ENCODE data around the gene NOD2. TPM values are rescaled to one million over a fixed set of nuclear protein-coding genes. Genes with fewer than 3 reads are reported as not detected.

Gene NOD2
- total RNA-seq, 1 experiment from 2014 or later, result 0.17 TPM

DNA sequence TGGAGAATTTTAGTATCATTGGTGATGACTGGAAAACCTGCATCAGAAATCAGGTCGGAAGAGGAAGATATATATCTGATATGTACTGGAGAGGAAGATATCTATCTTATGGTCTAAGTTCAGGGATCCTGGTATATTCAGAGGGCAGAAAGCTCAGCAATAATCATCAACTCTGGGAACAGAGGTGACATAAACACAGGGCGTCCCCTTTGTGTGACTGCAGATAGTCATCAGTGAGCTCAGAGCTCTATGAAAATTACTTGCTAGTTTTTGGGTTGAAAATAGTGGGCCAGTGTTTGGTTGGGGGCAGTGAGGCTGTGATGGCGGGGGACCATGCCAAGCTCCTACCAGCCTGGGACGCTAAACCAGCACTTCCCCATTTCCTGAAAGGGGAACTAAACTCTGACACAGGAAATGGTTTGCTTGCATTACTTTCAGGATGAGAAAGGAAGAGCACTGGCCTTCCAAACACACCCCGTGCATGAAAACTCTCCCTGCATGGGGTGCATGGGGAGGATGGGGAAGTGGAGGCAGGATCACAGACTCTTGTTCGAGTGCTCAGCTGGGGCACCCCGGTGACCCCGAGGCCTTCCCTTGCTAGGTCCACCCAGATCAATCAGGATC lies 15.8 kb downstream of the NOD2 start:
- no peak for TF ChIP-seq CTCF (conservative IDR thresholded peaks at IDR 0.05)
- H2AFZ ChIP-seq (ENCODE audit: low read length), result no peak overlapping the region

More for the DNA sequence above, 15.8 kb downstream of the NOD2 start:
- no peak overlapping the region for H3K14ac ChIP-seq (ENCODE audit: insufficient read depth, low read length)
- no peak overlapping the region for H3K23ac ChIP-seq (ENCODE audit: insufficient read length, low read depth, low read length)
- H3K9ac ChIP-seq (ENCODE audit: extremely low read depth, insufficient read length, low read length), result no peak overlapping the region
- Mint-ChIP-seq H3K4me3 (no peak overlapping the region), H3K27ac (no peak overlapping the region), H3K9me3 (peaks cover 12 to 13% of the 10 kb centered on the region in 2 experiments), H3K27me3 (ENCODE audit: low read depth) (peaks cover 3% of the 10 kb centered on the region), H3K36me3 (ENCODE audit: insufficient read depth in 1 of 3, low read depth in 3 of 3) (peaks cover 3 to 8% (median 7%) of the 10 kb centered on the region in 3 experiments; a peak in 6 of 7 replicates), H3K4me1 (peaks cover 2 to 4% of the 10 kb centered on the region in 2 experiments; a peak in 1 of 4 replicates)
- H2BK15ac ChIP-seq (ENCODE audit: low read depth, low read length), result no peak overlapping the region
- H3K56ac ChIP-seq (ENCODE audit: insufficient read length, low read depth, low read length), result no peak overlapping the region
- H2BK20ac ChIP-seq (ENCODE audit: low read depth, low read length, poor library complexity, severe bottlenecking), result no peak overlapping the region
- H2BK120ac ChIP-seq (ENCODE audit: low read depth, low read length, poor library complexity, severe bottlenecking), result no peak overlapping the region
- no peak overlapping the region for H3T11ph ChIP-seq (ENCODE audit: low read length)
- H3K27me3 ChIP-seq (ENCODE audit: insufficient read depth, low read length), result no peaks in the 10 kb centered on the region
- no peak overlapping the region for H3K18ac ChIP-seq (ENCODE audit: insufficient read length, low read depth, low read length)
- no peaks in the 10 kb centered on the region for H3K79me2 ChIP-seq (ENCODE audit: insufficient read depth, low read length)
- H3K9me3 ChIP-seq (ENCODE audit: control insufficient read depth, low read depth, low read length), result peaks cover under 1% of the 10 kb centered on the region
- H3K79me1 ChIP-seq (ENCODE audit: insufficient read depth, low read depth, low read length, poor library complexity, severe bottlenecking), result no peaks in the 10 kb centered on the region
- no peak overlapping the region for H4K91ac ChIP-seq (ENCODE audit: insufficient read length, low read depth, low read length)
- H3K4ac ChIP-seq (ENCODE audit: low read depth, low read length), result no peak overlapping the region
- no peak for DNase-seq
- H3K27ac ChIP-seq (ENCODE audit: insufficient read length, low read depth, low read length), result no peak overlapping the region
- no CpG with 5 or more reads among the region's 8 CpGs for WGBS (ENCODE audit: extremely low coverage, insufficient read length, low lambda C conversion rate)
- no peak overlapping the region for H2BK12ac ChIP-seq (ENCODE audit: insufficient read length, low read depth, low read length)
- H2AK5ac ChIP-seq (ENCODE audit: insufficient read length, low read length), result no peak overlapping the region
- H4K5ac ChIP-seq (ENCODE audit: insufficient read length, low read depth, low read length), result no peak overlapping the region
- H3K4me2 ChIP-seq (ENCODE audit: insufficient read depth, insufficient read length, low read length), result no peak overlapping the region
- no peak overlapping the region for H4K8ac ChIP-seq (replicated peaks; ENCODE audit: insufficient read length, low read depth, low read length)
- no peak overlapping the region for H2BK5ac ChIP-seq (ENCODE audit: insufficient read length, low read length)
- H3K23me2 ChIP-seq (ENCODE audit: insufficient read length, low read depth, low read length, poor library complexity, severe bottlenecking), result no peaks in the 10 kb centered on the region
- H3K4me1 ChIP-seq (ENCODE audit: insufficient read depth, low read length), result no peaks in the 10 kb centered on the region
- no peaks in the 10 kb centered on the region for H4K20me1 ChIP-seq (ENCODE audit: control insufficient read depth, insufficient read depth, insufficient read length)

Measured in H9 (cell line).